ENCODE measurements around the gene TTLL6.
"Not testable (repeated sequence)": the region's sequence is repeated elsewhere in the genome, so short reads cannot be mapped to it uniquely, and the experiment has no call there.

Gene TTLL6

GRCh38 chr17:48722201-48722907 is 94.7 kb downstream of the TTLL6 start, which contains the start of gene PRAC1:
PRAC1 (minus strand) TSS chr17:48722518; CDS start chr17:48722392, 126 bp downstream.
- no peak for DNase-seq

DNA sequence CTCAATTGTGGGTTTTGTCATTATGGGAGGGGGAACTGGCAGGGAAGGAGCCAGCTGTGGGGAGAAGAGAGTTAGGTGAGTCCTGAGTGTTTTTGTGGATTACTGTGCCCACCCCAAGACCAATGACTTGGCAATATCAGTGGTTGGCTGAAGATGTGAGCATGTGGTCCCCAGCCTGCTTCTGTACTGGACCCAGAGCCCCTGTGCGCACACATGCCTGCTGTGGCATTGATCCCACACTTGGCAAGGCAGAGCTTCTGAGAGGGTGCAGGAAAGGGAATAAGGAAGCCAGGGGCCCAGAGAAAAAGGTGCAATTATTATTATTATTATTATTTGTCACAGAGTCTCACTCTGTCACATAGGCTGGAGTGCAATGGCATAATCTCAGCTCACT is 96.0 kb downstream of the TTLL6 start:
- no peak for DNase-seq

DNA sequence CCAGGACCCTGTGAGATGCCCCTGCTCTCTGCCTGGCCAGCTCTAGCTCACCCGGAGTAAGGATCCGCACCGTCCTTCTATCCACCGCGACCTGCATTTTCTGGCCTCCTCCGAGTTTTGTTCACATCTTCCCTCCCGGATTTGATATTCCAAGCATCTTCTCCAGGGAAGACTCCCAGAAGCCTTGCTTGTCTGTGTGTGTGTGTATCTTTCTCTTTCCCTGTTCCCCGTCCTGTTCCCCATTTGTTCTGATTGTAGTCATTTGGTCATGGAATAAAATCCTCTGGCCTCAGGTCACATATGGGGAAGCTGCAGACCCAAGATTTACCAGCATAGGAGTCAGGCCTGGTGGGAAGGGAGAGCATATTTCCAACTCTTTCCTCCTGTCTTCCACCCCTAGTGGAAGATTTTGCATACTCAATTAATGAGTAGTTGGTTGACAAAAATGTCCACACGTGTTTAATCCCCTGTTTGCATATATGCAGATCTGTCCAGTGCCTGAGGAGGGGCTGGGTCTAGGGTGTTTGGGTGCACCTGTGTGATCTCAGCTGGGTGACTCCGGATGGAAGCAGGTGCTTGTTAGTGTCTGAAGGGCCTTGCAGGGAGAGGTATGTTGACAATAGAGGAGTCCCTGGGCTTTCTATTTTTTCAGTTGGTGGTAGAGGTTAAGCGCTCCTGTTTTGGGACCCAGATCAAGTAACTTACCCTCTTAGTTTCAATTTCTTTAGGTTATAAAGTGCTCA is 96.6 kb downstream of the TTLL6 start:
- DNase-seq, result no peak

- no peak for DNase-seq
Observed at GRCh38 chr17:48719642-48720265, 97.3 kb downstream of the TTLL6 start.

GRCh38 chr17:48718761-48719641 is 98.0 kb downstream of the TTLL6 start:
- no peak for DNase-seq

DNA sequence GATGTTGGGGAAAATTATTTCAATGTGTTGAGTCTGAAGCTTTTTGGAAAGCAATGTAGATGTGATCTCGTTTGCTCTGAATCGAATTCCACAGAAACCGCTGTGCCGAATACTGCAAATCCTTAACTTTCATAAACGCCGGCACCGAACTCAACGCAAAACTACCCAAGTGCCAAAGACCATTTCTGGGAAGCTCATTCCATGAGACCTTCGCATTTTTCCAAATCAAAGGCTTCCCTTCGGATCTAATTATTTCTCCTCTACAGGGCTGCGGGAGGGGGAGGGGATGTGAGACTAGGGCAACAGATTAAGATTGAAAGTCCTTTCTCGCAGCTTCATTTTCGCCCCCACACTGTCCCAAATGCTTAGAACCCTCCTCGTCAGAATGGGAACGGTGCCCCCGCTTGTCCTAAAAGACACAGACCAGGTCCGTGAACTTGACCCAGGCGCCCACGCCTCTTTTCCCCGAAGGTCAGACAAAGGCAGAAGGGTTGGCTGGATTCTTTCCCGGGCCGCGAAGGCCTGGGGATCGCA is 98.7 kb downstream of the TTLL6 start:
- no peak for DNase-seq

GRCh38 chr17:48717367-48718226 is 99.4 kb downstream of the TTLL6 start:
- DNase-seq, result no peak

- not testable (repeated sequence) for DNase-seq
Observed at GRCh38 chr17:48716549-48716948, 100.5 kb downstream of the TTLL6 start.

GRCh38 chr17:48715496-48716399 is 101.3 kb downstream of the TTLL6 start:
- no peak for DNase-seq
